ENCODE results near the gene EPS8L3. TPM values are rescaled to one million over a fixed set of nuclear protein-coding genes. Genes with fewer than 3 reads are reported as not detected.

Gene EPS8L3
- total and polyA plus RNA-seq, 2 of the 4 experiments (the other 2 are of a cell fraction) = not detected

DNA sequence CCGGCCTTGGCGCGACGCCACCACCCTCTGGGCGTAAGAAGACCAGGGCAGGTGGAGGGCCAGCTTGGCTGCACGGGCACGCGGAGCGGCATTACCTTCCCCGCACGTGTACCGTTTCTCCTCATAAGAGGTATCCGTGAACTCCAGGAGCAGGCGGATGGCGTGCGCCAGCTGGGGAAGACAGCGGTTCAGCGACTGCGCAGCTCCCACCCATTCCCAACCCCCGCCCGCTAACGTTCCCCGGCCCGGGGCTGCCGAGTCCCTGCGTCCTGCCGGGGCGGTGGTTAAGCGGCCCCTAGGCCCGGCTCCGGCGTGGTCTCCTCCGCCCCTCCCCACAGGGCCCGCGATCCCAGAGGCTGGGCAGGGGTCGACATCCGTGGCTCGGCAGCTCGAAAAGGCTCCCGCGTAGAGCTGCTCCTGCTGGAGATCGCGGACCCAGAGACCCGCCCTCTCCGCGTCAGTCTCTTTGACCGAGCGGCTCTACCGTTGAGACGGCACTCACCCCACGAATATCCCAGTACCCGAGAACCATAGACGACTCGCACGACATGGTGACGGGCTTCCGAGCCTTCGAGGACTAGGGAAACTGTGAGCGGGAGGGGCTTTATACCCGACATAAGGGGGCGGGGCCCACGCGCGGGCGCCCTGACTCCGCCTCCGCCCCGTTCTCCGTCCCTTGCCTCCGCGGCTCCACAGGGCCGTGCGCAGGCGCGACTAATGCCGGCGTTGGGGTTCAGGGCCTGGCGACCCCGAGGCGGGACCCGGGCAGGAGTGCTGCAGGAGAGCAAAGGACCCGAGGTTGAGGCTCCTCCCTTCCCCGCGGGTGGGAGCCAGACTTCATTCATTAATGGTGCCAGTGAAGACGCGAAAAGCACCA lies 23.7 kb downstream of the EPS8L3 start:
- peak overlapping the region; percentile 22 to 79; a peak in 3 of 4 replicates for H4K8ac ChIP-seq (ENCODE audit: low read depth in 2 of 2, low read length in 2 of 2)
- POLR2A ChIA-PET (ENCODE audit: unreplicated experiment) = interaction anchor here (0.6 kb wide), 1 partner anchor 191 kb away, joined by 7 read pairs; the partner anchor contains the start of gene GNAI3
- in situ Hi-C loops (cut with MboI; ENCODE audit: low sequenced_read_pairs) = no loop called here

More for the DNA sequence above, 23.7 kb downstream of the EPS8L3 start:
- Histone ChIP-seq H3K23ac (ENCODE audit: low read depth, low read length) (peak overlapping the region; percentile 77), H4K20me1 (ENCODE audit: insufficient read depth, low read length) (no peaks in the 10 kb centered on the region), H3K4ac (ENCODE audit: low read depth, low read length) (peak overlapping the region; percentile 85), H4K91ac (ENCODE audit: insufficient read depth, low read depth, low read length) (peak overlapping the region; percentile 63; the same call in 1 of the 2 replicates), H2BK120ac (ENCODE audit: low read depth, low read length) (peak overlapping the region; percentile 53), H2BK20ac (ENCODE audit: low read depth, low read length) (peak overlapping the region; percentile 58; the same call in 1 of the 2 replicates), H3K36me3 (ENCODE audit: control insufficient read depth, insufficient read depth, low read length) (peaks cover 12% of the 10 kb centered on the region), H3K9me3 (ENCODE audit: control insufficient read depth, insufficient read depth, low read length) (no peaks in the 10 kb centered on the region), H3K79me1 (ENCODE audit: low read depth in 1 of 2, low read length in 2 of 2) (peaks cover 0 to 10% of the 10 kb centered on the region in 2 experiments; a peak in 3 of 4 replicates), H2AFZ (replicated peaks; ENCODE audit: low read length, poor library complexity) (peak overlapping the region; percentile 99), H2BK15ac (ENCODE audit: low read depth, low read length) (peak overlapping the region; percentile 70; the same call in 1 of the 3 replicates), H4K5ac (ENCODE audit: low read depth, low read length) (peak overlapping the region; percentile 35), H3K27me3 (ENCODE audit: control insufficient read depth, insufficient read depth, low read length) (peaks cover 8% of the 10 kb centered on the region), H2BK5ac (ENCODE audit: low read depth, low read length, poor library complexity, severe bottlenecking) (peak overlapping the region; percentile 29), H3K27ac (ENCODE audit: insufficient read depth, low read length) (peak overlapping the region; percentile 38), H3K56ac (ENCODE audit: extremely low read depth, insufficient read depth, low read length) (peak overlapping the region; percentile 34; the same call in 1 of the 2 replicates), H2AK5ac (ENCODE audit: low read depth, low read length) (peak overlapping the region; percentile 75; the same call in 1 of the 2 replicates), H3K9ac (ENCODE audit: low read depth, low read length) (peak overlapping the region; percentile 52), H2AK9ac (replicated peaks; ENCODE audit: low read depth, low read length, poor library complexity) (peak overlapping the region; percentile 83), H3K18ac (ENCODE audit: low read depth, low read length) (peak overlapping the region; percentile 25), H3K4me3 (ENCODE audit: insufficient read depth, low read depth, low read length) (peak overlapping the region; percentile 59), H3K14ac (replicated peaks; ENCODE audit: low read depth, low read length) (peak overlapping the region; percentile 73), H3K9me1 (ENCODE audit: insufficient read depth, low read length) (peaks cover 8% of the 10 kb centered on the region), H3K4me1 (ENCODE audit: control insufficient read depth, insufficient read depth, low read length) (no peaks in the 10 kb centered on the region), H3K4me2 (ENCODE audit: low read depth, low read length) (peak overlapping the region; percentile 93)
- dilution Hi-C loops (cut with HindIII; ENCODE audit: low sequenced_read_pairs, unreplicated experiment) (no loop called here), intact Hi-C loops (cut with micrococcal nuclease) (no loop called here)
- WGBS, 2 experiments (ENCODE audit: extremely low coverage in 2 of 2, insufficient read length in 1 of 2) = 3% methylated on average over 53 of the region's 86 CpGs; no CpG with 5 or more reads in 1 of the 2 experiments
- BruUV-seq (replicated peaks) = no TSS peak
- DNase-seq (peak; percentile 55), ATAC-seq (ENCODE audit: low read depth) (peak; percentile 99)
- TF ChIP-seq CEBPB (IDR thresholded peaks at IDR 0.05; ENCODE audit: low read depth, low read length) (no peak), RAD21 (IDR thresholded peaks at IDR 0.05; ENCODE audit: low read length) (no peak), MAZ (IDR thresholded peaks at IDR 0.05; ENCODE audit: borderline replicate concordance, low read depth, low read length) (peak; percentile 95), CHD1 (IDR thresholded peaks at IDR 0.05; ENCODE audit: low read depth, low read length) (no peak), POLR2A (IDR thresholded peaks at IDR 0.05; ENCODE audit: low read depth, low read length) (peak; percentile 90), MXI1 (IDR thresholded peaks at IDR 0.05; ENCODE audit: borderline replicate concordance, low read depth, low read length) (0 out of 2 replicates have a peak, but pooled peaks have one; percentile 45)
- TF ChIP-seq, protein P1, sequence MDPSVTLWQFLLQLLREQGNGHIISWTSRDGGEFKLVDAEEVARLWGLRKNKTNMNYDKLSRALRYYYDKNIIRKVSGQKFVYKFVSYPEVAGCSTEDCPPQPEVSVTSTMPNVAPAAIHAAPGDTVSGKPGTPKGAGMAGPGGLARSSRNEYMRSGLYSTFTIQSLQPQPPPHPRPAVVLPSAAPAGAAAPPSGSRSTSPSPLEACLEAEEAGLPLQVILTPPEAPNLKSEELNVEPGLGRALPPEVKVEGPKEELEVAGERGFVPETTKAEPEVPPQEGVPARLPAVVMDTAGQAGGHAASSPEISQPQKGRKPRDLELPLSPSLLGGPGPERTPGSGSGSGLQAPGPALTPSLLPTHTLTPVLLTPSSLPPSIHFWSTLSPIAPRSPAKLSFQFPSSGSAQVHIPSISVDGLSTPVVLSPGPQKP (IDR thresholded peaks at IDR 0.05; ENCODE audit: borderline replicate concordance, low read depth, low read length) = no peak
- TF ChIP-seq, protein P2, sequence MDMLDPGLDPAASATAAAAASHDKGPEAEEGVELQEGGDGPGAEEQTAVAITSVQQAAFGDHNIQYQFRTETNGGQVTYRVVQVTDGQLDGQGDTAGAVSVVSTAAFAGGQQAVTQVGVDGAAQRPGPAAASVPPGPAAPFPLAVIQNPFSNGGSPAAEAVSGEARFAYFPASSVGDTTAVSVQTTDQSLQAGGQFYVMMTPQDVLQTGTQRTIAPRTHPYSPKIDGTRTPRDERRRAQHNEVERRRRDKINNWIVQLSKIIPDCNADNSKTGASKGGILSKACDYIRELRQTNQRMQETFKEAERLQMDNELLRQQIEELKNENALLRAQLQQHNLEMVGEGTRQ (IDR thresholded peaks at IDR 0.05; ENCODE audit: low read depth, low read length) = no peak
- TF ChIP-seq, protein P3, sequence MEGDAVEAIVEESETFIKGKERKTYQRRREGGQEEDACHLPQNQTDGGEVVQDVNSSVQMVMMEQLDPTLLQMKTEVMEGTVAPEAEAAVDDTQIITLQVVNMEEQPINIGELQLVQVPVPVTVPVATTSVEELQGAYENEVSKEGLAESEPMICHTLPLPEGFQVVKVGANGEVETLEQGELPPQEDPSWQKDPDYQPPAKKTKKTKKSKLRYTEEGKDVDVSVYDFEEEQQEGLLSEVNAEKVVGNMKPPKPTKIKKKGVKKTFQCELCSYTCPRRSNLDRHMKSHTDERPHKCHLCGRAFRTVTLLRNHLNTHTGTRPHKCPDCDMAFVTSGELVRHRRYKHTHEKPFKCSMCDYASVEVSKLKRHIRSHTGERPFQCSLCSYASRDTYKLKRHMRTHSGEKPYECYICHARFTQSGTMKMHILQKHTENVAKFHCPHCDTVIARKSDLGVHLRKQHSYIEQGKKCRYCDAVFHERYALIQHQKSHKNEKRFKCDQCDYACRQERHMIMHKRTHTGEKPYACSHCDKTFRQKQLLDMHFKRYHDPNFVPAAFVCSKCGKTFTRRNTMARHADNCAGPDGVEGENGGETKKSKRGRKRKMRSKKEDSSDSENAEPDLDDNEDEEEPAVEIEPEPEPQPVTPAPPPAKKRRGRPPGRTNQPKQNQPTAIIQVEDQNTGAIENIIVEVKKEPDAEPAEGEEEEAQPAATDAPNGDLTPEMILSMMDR (conservative IDR thresholded peaks at IDR 0.05; ENCODE audit: low read depth, low read length) = no peak
- CTCF ChIA-PET = no interaction called here

Measured in IMR-90 (cell line).